ENCODE measurements around the gene STK38. TPM values are rescaled to one million over a fixed set of nuclear protein-coding genes. Genes with fewer than 3 reads are reported as not detected.

The STK38 gene
- total RNA-seq, 2 donors from 2014 or later: 16.1 to 17.6 TPM

GRCh38 chr6:36516988-36517387 is 30.3 kb downstream of the STK38 start:
- Histone ChIP-seq H3K4me3 (no peak overlapping the region), H3K4me1 (no peaks in the 10 kb centered on the region), H3K27ac (no peak overlapping the region), H3K9me3 (no peaks in the 10 kb centered on the region), H3K27me3 (no peaks in the 10 kb centered on the region), H3K36me3 (peaks cover 57% of the 10 kb centered on the region)
- DNase-seq (ENCODE audit: low spot score): no peak
- no peak for TF ChIP-seq CTCF (IDR thresholded peaks at IDR 0.05)

- no peak for TF ChIP-seq CTCF (IDR thresholded peaks at IDR 0.05)
- no peaks in the 10 kb centered on the region for H3K27me3 ChIP-seq
- H3K27ac ChIP-seq: no peak overlapping the region
- no peaks in the 10 kb centered on the region for H3K9me3 ChIP-seq
- peaks cover 56% of the 10 kb centered on the region for H3K36me3 ChIP-seq
- H3K4me3 ChIP-seq: no peak overlapping the region
- DNase-seq (ENCODE audit: low spot score): no peak
- no peaks in the 10 kb centered on the region for H3K4me1 ChIP-seq
These were observed 30.7 kb downstream of the STK38 start for GRCh38 chr6:36516559-36516958.

- no peaks in the 10 kb centered on the region for H3K27me3 ChIP-seq
- no peaks in the 10 kb centered on the region for H3K9me3 ChIP-seq
- peaks cover 55% of the 10 kb centered on the region for H3K36me3 ChIP-seq
- no peaks in the 10 kb centered on the region for H3K4me1 ChIP-seq
- no peak overlapping the region for H3K27ac ChIP-seq
- no peak for DNase-seq (ENCODE audit: low spot score)
- H3K4me3 ChIP-seq: no peak overlapping the region
- TF ChIP-seq CTCF (IDR thresholded peaks at IDR 0.05): no peak
These were observed 31.4 kb downstream of the STK38 start for GRCh38 chr6:36515844-36516243.

GRCh38 chr6:36514554-36515456 is 32.5 kb downstream of the STK38 start:
- no peaks in the 10 kb centered on the region for H3K4me1 ChIP-seq
- no peaks in the 10 kb centered on the region for H3K27me3 ChIP-seq
- H3K9me3 ChIP-seq: no peaks in the 10 kb centered on the region
- H3K36me3 ChIP-seq: peaks cover 53% of the 10 kb centered on the region
- no peak overlapping the region for H3K27ac ChIP-seq
- no peak for TF ChIP-seq CTCF (IDR thresholded peaks at IDR 0.05)
- no peak for DNase-seq (ENCODE audit: low spot score)
- H3K4me3 ChIP-seq: no peak overlapping the region

GRCh38 chr6:36510365-36510764 is 36.9 kb downstream of the STK38 start:
- Histone ChIP-seq H3K9me3 (no peaks in the 10 kb centered on the region), H3K4me3 (no peak overlapping the region), H3K27me3 (no peaks in the 10 kb centered on the region), H3K4me1 (no peaks in the 10 kb centered on the region), H3K27ac (no peak overlapping the region), H3K36me3 (peaks cover 66% of the 10 kb centered on the region)
- no peak for DNase-seq (ENCODE audit: low spot score)
- TF ChIP-seq CTCF (IDR thresholded peaks at IDR 0.05): no peak
